A673 (cell line): Measurements from ENCODE around the gene DISP3. TPM values are rescaled to one million over a fixed set of nuclear protein-coding genes. Genes with fewer than 3 reads are reported as not detected.

Source experiments
- BruUV-seq: library from RNA; stranded (reverse); fragments of 400-500 nt; replicated peaks from 2 replicates; lab custom pipeline; 2021; lab: Mats Ljungman, UMichigan
- CTCF ChIA-PET: fragments of 300-600 bp; sonication (Branson Sonifier 250); formaldehyde crosslinking; loops from one replicate; lab custom pipeline; 2022; ENCODE audit warnings: antibody characterized with exemption; lab: Charles Lee
- POLR2A ChIA-PET: fragments of 300-600 bp; sonication (Branson Sonifier 250); formaldehyde crosslinking; loops from one replicate; lab custom pipeline; 2022; ENCODE audit warnings: antibody characterized with exemption; ENCODE audit not compliant: low non-redundant PET; lab: Charles Lee
- DNase-seq: peaks from one replicate; pipeline ENCODE4 v3.0.0-alpha.2; 2015; ENCODE audit warnings: low spot score
- H3K27ac ChIP-seq: fragments of 200-600 bp; sonication (generic); 2 replicates; pipeline ENCODE4 v1.5.1; 2016; ENCODE audit warnings: mixed run types, low read depth, mild to moderate bottlenecking, mixed read lengths, antibody characterized with exemption, low read length; ENCODE audit not compliant: poor library complexity, severe bottlenecking
- H3K27me3 ChIP-seq: fragments of 200-600 bp; sonication (generic); replicated peaks from 2 replicates; pipeline ENCODE4 v1.6.1; 2017; ENCODE audit warnings: mixed run types, low read depth, mild to moderate bottlenecking, mixed read lengths, antibody characterized with exemption, low read length; ENCODE audit not compliant: insufficient read depth, poor library complexity
- H3K36me3 ChIP-seq: fragments of 200-600 bp; sonication (generic); 2 replicates; pipeline ENCODE4 v1.6.1; 2016; ENCODE audit warnings: mixed run types, mild to moderate bottlenecking, mixed read lengths, antibody characterized with exemption, low read length; ENCODE audit not compliant: insufficient read depth, poor library complexity, severe bottlenecking
- H3K4me1 ChIP-seq: fragments of 200-600 bp; sonication (generic); 2 replicates; pipeline ENCODE4 v1.6.1; 2017; ENCODE audit warnings: mixed run types, mild to moderate bottlenecking, mixed read lengths, antibody characterized with exemption, low read length; ENCODE audit not compliant: insufficient read depth, poor library complexity, severe bottlenecking
- H3K4me3 ChIP-seq: fragments of 200-600 bp; sonication (generic); 2 replicates; pipeline ENCODE4 v1.5.1; 2016; ENCODE audit warnings: low read depth, mixed run types, mild to moderate bottlenecking, mixed read lengths, low read length; ENCODE audit not compliant: poor library complexity, severe bottlenecking
- H3K9me3 ChIP-seq: fragments of 200-600 bp; sonication (generic); 2 replicates; pipeline ENCODE4 v1.6.1; 2016; ENCODE audit warnings: mixed run types, low read depth, mild to moderate bottlenecking, mixed read lengths, antibody characterized with exemption, low read length; ENCODE audit not compliant: poor library complexity, severe bottlenecking
- CTCF ChIP-seq: fragments of 300-800, 200-600 bp; sonication (generic); conservative IDR thresholded peaks from 2 replicates; pipeline ENCODE4 v1.5.1; 2017; ENCODE audit warnings: low read depth, mild to moderate bottlenecking, antibody characterized with exemption, low read length, moderate library complexity, mixed read lengths
- EZH2 ChIP-seq: fragments of 200-600 bp; sonication (generic); IDR thresholded peaks from 2 replicates; pipeline ENCODE4 v1.6.1; 2017; ENCODE audit warnings: borderline replicate concordance, low read depth, mild to moderate bottlenecking, mixed read lengths, antibody characterized with exemption, low read length; ENCODE audit not compliant: poor library complexity, severe bottlenecking
- intact Hi-C: fragments of 100-400 bp; cut with micrococcal nuclease; formaldehyde crosslinking; loops from one replicate; pipeline ENCODE4 v1.10.0; 2022; ENCODE audit not compliant: unreplicated experiment
- total RNA-seq: library from RNA; stranded (reverse); gene quantifications from 2 replicates; pipeline ENCODE4 v1.2.3, GENCODE V29; 2021

The DISP3 gene
- total RNA-seq, 1 experiment from 2014 or later, result 0.49 TPM

- TF ChIP-seq EZH2 (no peak), CTCF (no peak)
- no peaks in the 10 kb centered on the region for H3K4me1 ChIP-seq
- DNase-seq, result no peak
- no peak overlapping the region for H3K4me3 ChIP-seq
- H3K27me3 ChIP-seq, result no peaks in the 10 kb centered on the region
- H3K9me3 ChIP-seq, result no peaks in the 10 kb centered on the region
- H3K36me3 ChIP-seq, result no peaks in the 10 kb centered on the region
- POLR2A ChIA-PET, result no interaction called here
- no TSS peak for BruUV-seq
- no peak overlapping the region for H3K27ac ChIP-seq
- intact Hi-C loops, result no loop called here
- CTCF ChIA-PET, result no interaction called here
Observed at GRCh38 chr1:11518791-11519628, 40.1 kb downstream of the DISP3 start.

- no peak overlapping the region for H3K27ac ChIP-seq
- no peaks in the 10 kb centered on the region for H3K36me3 ChIP-seq
- H3K9me3 ChIP-seq, result no peaks in the 10 kb centered on the region
- intact Hi-C loops, result no loop called here
- no TSS peak for BruUV-seq
- no peaks in the 10 kb centered on the region for H3K27me3 ChIP-seq
- DNase-seq, result no peak
- H3K4me1 ChIP-seq, result no peaks in the 10 kb centered on the region
- H3K4me3 ChIP-seq, result no peak overlapping the region
- CTCF ChIA-PET, result no interaction called here
- POLR2A ChIA-PET, result no interaction called here
- TF ChIP-seq CTCF (no peak), EZH2 (no peak)
Observed at GRCh38 chr1:11519629-11520031, 40.7 kb downstream of the DISP3 start.

- BruUV-seq, result no TSS peak
- ChIA-PET CTCF (no interaction called here), POLR2A (no interaction called here)
- intact Hi-C loops, result no loop called here
- Histone ChIP-seq H3K27ac (no peak overlapping the region), H3K36me3 (no peaks in the 10 kb centered on the region), H3K4me3 (no peak overlapping the region), H3K4me1 (no peaks in the 10 kb centered on the region), H3K27me3 (no peaks in the 10 kb centered on the region), H3K9me3 (no peaks in the 10 kb centered on the region)
- no peak for DNase-seq
- TF ChIP-seq CTCF, result no peak
Observed at GRCh38 chr1:11520531-11521233, 41.7 kb downstream of the DISP3 start.
